CD4-positive, alpha-beta T cell (primary cell): Measurements from ENCODE around the gene VWC2L. TPM values are rescaled to one million over a fixed set of nuclear protein-coding genes. Genes with fewer than 3 reads are reported as not detected.
A peak's percentile ranks its signal among the peaks of the same experiment; 100 is the strongest.

Source experiments
- ATAC-seq: fragments of 200-7000 bp; cut with Tn5 transposase; one replicate; pipeline ENCODE4 v1.10.0; 2022; ENCODE audit warnings: mild to moderate bottlenecking; ENCODE audit not compliant: poor library complexity
- CTCF ChIA-PET: fragments of 350-600 bp; sonication (Branson Sonifier 250); formaldehyde crosslinking; loops from one replicate; lab custom pipeline; 2021; ENCODE audit warnings: antibody characterized with exemption, inconsistent platforms; lab: Charles Lee
- POLR2A ChIA-PET: fragments of 350-600 bp; sonication (Branson Sonifier 250); formaldehyde crosslinking; loops from one replicate; lab custom pipeline; 2021; ENCODE audit warnings: antibody characterized with exemption, inconsistent platforms; lab: Charles Lee
- DNase-seq, 14 experiments: peaks; one replicate each; pipeline ENCODE4 v3.0.0-alpha.2; 2013 to 2020; ENCODE audit warnings: mixed read lengths in 2 of 14
- H3K27ac ChIP-seq, 2 donors: one replicate each; pipeline versions ENCODE4 v1.5.1 to v1.7.0; 2013; ENCODE audit warnings: low read length in 2 of 2, low read depth in 1 of 2, mild to moderate bottlenecking in 1 of 2
- H3K27me3 ChIP-seq, 2 experiments: 1 replicate in 1 of 2; 2 replicates in 1 of 2; pipeline versions ENCODE4 v1.6.1 to v1.7.0; 2013; ENCODE audit warnings: low read length in 2 of 2, control low read depth in 1 of 2, mild to moderate bottlenecking in 1 of 2, moderate library complexity in 1 of 2; ENCODE audit not compliant: insufficient read depth in 2 of 2, control insufficient read depth in 1 of 2
- H3K36me3 ChIP-seq: one replicate; pipeline ENCODE4 v1.6.1; 2013; ENCODE audit warnings: low read length, control low read depth; ENCODE audit not compliant: insufficient read depth
- H3K4me1 ChIP-seq: one replicate; pipeline ENCODE4 v1.6.1; 2013; ENCODE audit warnings: low read length, control low read depth; ENCODE audit not compliant: insufficient read depth
- H3K4me3 ChIP-seq: one replicate; pipeline ENCODE4 v1.5.1; 2013; ENCODE audit warnings: mild to moderate bottlenecking, low read length, moderate library complexity
- H3K9me3 ChIP-seq, 2 experiments: 1 replicate in 1 of 2; 2 replicates in 1 of 2; pipeline versions ENCODE4 v1.6.1 to v1.7.0; 2013; ENCODE audit warnings: low read length in 2 of 2, mild to moderate bottlenecking in 2 of 2, control low read depth in 1 of 2, moderate library complexity in 1 of 2; ENCODE audit not compliant: control insufficient read depth in 1 of 2, insufficient read depth in 1 of 2
- H3K27ac Mint-ChIP-seq: one replicate; pipeline ENCODE4 v1.8.0; 2020; ENCODE audit warnings: mixed read lengths
- H3K27me3 Mint-ChIP-seq: one replicate; pipeline ENCODE4 v1.8.0; 2021; ENCODE audit warnings: mixed read lengths
- H3K36me3 Mint-ChIP-seq: one replicate; pipeline ENCODE4 v1.8.0; 2021; ENCODE audit warnings: low read depth, mixed read lengths
- H3K4me1 Mint-ChIP-seq: one replicate; pipeline ENCODE4 v1.8.0; 2021; ENCODE audit warnings: low read depth, mixed read lengths
- H3K4me3 Mint-ChIP-seq: one replicate; pipeline ENCODE4 v1.8.0; 2020; ENCODE audit warnings: mild to moderate bottlenecking, mixed read lengths
- H3K9me3 Mint-ChIP-seq: one replicate; pipeline ENCODE4 v1.8.0; 2020; ENCODE audit warnings: mixed read lengths
- intact Hi-C, 2 experiments: fragments of 100-400 bp; cut with DNase I in 1 of 2; cut with micrococcal nuclease in 1 of 2; formaldehyde crosslinking; loops; one replicate each; pipeline versions ENCODE4 v1.15.1 to v1.9.0; 2023 to 2025; cut with DNase I, micrococcal nuclease
- polyA plus RNA-seq, 2 donors: library from polyadenylated mRNA; unstranded; fragments of 120-200 nt; gene quantifications; one replicate each; pipeline ENCODE4 v1.2.1, GENCODE V29; 2013
- total RNA-seq, 174 experiments: library from RNA in 2 of 174; stranded (reverse) in 2 of 174; gene quantifications; one replicate each; pipeline ENCODE4 v1.2.3 and lab custom pipeline; 2021 to 2026
- TF ChIP-seq, protein P1 (sequence below): fragments of 200-600 bp; IDR thresholded peaks from one replicate; pipeline ENCODE4 v1.8.0; 2022; ENCODE audit warnings: antibody characterized with exemption, mild to moderate bottlenecking

Gene VWC2L
- total RNA-seq (not detected), total RNA-seq (lab: John Stamatoyannopoulos, UW) (0 to 0.08 (median 0) reads per million in 172 experiments)
- polyA plus RNA-seq (2013, experiment 1 of 2), result 0.08 TPM
- 0.08 TPM for polyA plus RNA-seq (2013, experiment 2 of 2)

DNA sequence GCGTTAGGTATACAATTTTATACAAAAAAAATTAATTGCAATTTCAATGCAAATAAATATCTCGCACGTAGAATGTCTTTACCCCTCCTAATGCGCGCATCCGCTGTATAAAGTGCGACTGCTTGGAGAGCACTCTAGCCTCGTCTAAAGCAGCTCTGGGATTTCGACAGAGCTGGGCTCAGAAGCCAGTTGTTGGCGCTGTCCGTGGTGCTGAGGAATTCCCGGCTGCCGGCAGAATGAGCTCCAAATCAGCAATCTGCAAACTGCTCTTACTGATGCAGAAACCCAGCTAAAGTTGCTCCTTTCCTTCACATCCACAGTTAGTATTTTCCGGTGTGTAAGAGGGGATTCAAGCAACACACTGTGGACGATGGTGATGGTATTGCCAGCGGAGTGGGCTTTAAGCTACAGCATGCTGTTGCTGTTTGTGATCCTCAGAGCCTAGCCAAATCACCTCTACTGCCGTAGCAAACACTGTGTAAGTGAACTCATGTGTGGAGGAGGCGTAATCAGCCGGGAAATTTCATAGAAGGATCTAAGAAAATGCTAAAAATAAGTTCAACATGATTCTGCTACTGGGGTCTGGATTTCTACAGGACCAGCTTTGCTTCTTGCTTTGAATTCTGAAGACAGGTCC, at the start of gene VWC2L:
TSS of gene VWC2L (plus strand) at position 137 of the 637 bp plus-strand sequence. CDS start 3,140 bp downstream, outside the sequence.
- ATAC-seq (no peak), DNase-seq (peak in 7 of 14 experiments; percentile 0 to 34 (median 8))
- no peak within 1 kb of the TSS for H3K27ac ChIP-seq
- no peaks in the 10 kb centered on the region for H3K36me3 ChIP-seq
- Mint-ChIP-seq H3K27ac (no peak within 1 kb of the TSS), H3K36me3 (no peaks in the 10 kb centered on the region), H3K4me3 (no peak within 1 kb of the TSS), H3K4me1 (no peaks in the 10 kb centered on the region), H3K9me3 (no peaks in the 10 kb centered on the region), H3K27me3 (no peaks in the 10 kb centered on the region)
- H3K4me3 ChIP-seq, result no peak within 1 kb of the TSS
- ChIA-PET POLR2A (no interaction called here), CTCF (no interaction called here)
- H3K27me3 ChIP-seq, result no peaks in the 10 kb centered on the region
- TF ChIP-seq, protein P1, sequence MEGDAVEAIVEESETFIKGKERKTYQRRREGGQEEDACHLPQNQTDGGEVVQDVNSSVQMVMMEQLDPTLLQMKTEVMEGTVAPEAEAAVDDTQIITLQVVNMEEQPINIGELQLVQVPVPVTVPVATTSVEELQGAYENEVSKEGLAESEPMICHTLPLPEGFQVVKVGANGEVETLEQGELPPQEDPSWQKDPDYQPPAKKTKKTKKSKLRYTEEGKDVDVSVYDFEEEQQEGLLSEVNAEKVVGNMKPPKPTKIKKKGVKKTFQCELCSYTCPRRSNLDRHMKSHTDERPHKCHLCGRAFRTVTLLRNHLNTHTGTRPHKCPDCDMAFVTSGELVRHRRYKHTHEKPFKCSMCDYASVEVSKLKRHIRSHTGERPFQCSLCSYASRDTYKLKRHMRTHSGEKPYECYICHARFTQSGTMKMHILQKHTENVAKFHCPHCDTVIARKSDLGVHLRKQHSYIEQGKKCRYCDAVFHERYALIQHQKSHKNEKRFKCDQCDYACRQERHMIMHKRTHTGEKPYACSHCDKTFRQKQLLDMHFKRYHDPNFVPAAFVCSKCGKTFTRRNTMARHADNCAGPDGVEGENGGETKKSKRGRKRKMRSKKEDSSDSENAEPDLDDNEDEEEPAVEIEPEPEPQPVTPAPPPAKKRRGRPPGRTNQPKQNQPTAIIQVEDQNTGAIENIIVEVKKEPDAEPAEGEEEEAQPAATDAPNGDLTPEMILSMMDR, result no peak
- H3K9me3 ChIP-seq, result peaks cover 0 to 3% of the 10 kb centered on the region in 2 experiments
- H3K4me1 ChIP-seq, result no peaks in the 10 kb centered on the region
- intact Hi-C loops, result no loop called here

DNA sequence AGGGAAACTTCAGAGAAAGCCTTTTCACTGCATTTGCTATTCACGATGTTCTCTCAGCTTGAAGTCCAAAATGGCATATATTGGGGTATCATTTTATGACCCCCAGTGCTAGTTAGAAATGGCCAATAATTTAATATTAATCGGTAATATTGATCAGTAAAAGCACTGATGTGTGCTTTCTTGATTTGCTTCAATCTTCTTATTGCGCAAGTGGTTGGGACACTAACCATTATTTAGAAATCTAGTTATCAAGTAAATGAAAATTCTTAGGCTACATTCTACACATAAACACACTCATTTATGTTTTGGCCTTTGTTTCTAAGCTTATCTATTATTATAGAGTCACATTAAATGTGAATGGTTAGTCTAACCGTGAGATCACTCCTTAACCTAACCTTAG, 49.7 kb upstream of the VWC2L start:
- Histone ChIP-seq H3K4me1 (no peaks in the 10 kb centered on the region), H3K27me3 (no peaks in the 10 kb centered on the region), H3K9me3 (no peaks in the 10 kb centered on the region), H3K36me3 (no peaks in the 10 kb centered on the region), H3K27ac (no peak overlapping the region), H3K4me3 (no peak overlapping the region)
- ATAC-seq, result no peak
- no peak for DNase-seq
- H3K27me3 Mint-ChIP-seq, result no peaks in the 10 kb centered on the region
- H3K4me3 Mint-ChIP-seq, result no peak overlapping the region
- H3K4me1 Mint-ChIP-seq, result no peaks in the 10 kb centered on the region
- ChIA-PET POLR2A (no interaction called here), CTCF (no interaction called here)
- TF ChIP-seq, protein P1, result no peak
- H3K27ac Mint-ChIP-seq, result no peak overlapping the region
- no peaks in the 10 kb centered on the region for H3K36me3 Mint-ChIP-seq
- H3K9me3 Mint-ChIP-seq, result peaks cover 7% of the 10 kb centered on the region
- intact Hi-C loops, result no loop called here

DNA sequence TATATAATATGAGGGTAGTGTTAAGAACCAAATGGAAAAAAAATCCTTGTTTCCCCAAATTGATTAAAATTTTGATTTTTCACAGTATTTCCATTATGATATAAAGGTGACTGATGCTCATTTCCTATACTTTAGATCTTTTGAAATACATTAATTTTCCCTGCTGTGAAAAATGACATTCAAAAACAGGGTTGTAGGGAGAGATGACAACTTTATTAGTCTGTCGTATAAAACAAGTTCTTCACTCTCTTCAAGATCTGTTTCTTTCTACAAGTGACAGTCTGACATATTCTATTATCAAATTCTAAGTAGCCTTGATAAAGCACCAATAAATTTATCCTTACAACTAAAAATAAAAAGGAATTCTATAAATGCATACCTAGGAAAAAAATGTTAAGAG, 45.3 kb upstream of the VWC2L start:
- no peak overlapping the region for H3K27ac Mint-ChIP-seq
- Histone ChIP-seq H3K4me3 (no peak overlapping the region), H3K9me3 (no peaks in the 10 kb centered on the region), H3K4me1 (no peaks in the 10 kb centered on the region), H3K27me3 (no peaks in the 10 kb centered on the region), H3K27ac (no peak overlapping the region), H3K36me3 (no peaks in the 10 kb centered on the region)
- ATAC-seq, result no peak
- DNase-seq, result no peak
- intact Hi-C loops, result no loop called here
- no peaks in the 10 kb centered on the region for H3K27me3 Mint-ChIP-seq
- POLR2A ChIA-PET, result no interaction called here
- CTCF ChIA-PET, result no interaction called here
- no peaks in the 10 kb centered on the region for H3K4me1 Mint-ChIP-seq
- H3K36me3 Mint-ChIP-seq, result no peaks in the 10 kb centered on the region
- no peak overlapping the region for H3K4me3 Mint-ChIP-seq
- H3K9me3 Mint-ChIP-seq, result no peaks in the 10 kb centered on the region
- TF ChIP-seq, protein P1, result no peak
